Caco-2 (cell line): ENCODE data around the gene ZCCHC10. TPM values are rescaled to one million over a fixed set of nuclear protein-coding genes. Genes with fewer than 3 reads are reported as not detected.
"Not testable (repeated sequence)": the region's sequence is repeated elsewhere in the genome, so short reads cannot be mapped to it uniquely, and the experiment has no call there.

Experiments used
- BruUV-seq: library from RNA; stranded (reverse); fragments of 400-500 nt; replicated peaks from 2 replicates; lab custom pipeline; 2021; lab: Mats Ljungman, UMichigan
- CTCF ChIA-PET: fragments of 300-600 bp; sonication (Branson Sonifier 250); formaldehyde crosslinking; loops from one replicate; lab custom pipeline; 2022; ENCODE audit warnings: antibody characterized with exemption; lab: Charles Lee
- POLR2A ChIA-PET: fragments of 300-600 bp; sonication (Branson Sonifier 250); formaldehyde crosslinking; loops from one replicate; lab custom pipeline; 2022; ENCODE audit warnings: antibody characterized with exemption; lab: Charles Lee
- DNase-seq, 2 experiments: peaks; one replicate each; pipeline versions ENCODE4 v3.0.0 to v3.0.0-alpha.2; 2020 to 2022
- H3K27me3 ChIP-seq: replicated peaks from 2 replicates; pipeline ENCODE4 v1.6.0; 2011; ENCODE audit warnings: low read length; ENCODE audit not compliant: control insufficient read depth, insufficient read depth
- H3K36me3 ChIP-seq: 2 replicates; pipeline ENCODE4 v1.5.1; 2011; ENCODE audit warnings: low read length; ENCODE audit not compliant: control insufficient read depth, insufficient read depth
- H3K4me1 ChIP-seq: fragments of 250-450 bp; sonication (Bioruptor Pico); 2 replicates; pipeline ENCODE4 v1.5.1; 2020; ENCODE audit warnings: mild to moderate bottlenecking
- H3K4me3 ChIP-seq: 2 replicates; pipeline ENCODE4 v1.5.1; 2011; ENCODE audit warnings: low read depth, mild to moderate bottlenecking, control low read depth, low read length
- H3K9me3 ChIP-seq: fragments of 250-450 bp; sonication (Bioruptor Pico); 2 replicates; pipeline ENCODE4 v1.5.1; 2020; ENCODE audit warnings: mild to moderate bottlenecking, moderate library complexity
- H3K27ac Mint-ChIP-seq: one replicate; pipeline ENCODE4 v1.8.0; 2022; ENCODE audit warnings: mixed read lengths; ENCODE audit not compliant: unreplicated experiment
- H3K27me3 Mint-ChIP-seq: one replicate; pipeline ENCODE4 v1.8.0; 2022; ENCODE audit warnings: mixed read lengths; ENCODE audit not compliant: insufficient read depth, unreplicated experiment
- H3K36me3 Mint-ChIP-seq: one replicate; pipeline ENCODE4 v1.8.0; 2022; ENCODE audit warnings: mild to moderate bottlenecking, mixed read lengths; ENCODE audit not compliant: insufficient read depth, unreplicated experiment
- H3K4me1 Mint-ChIP-seq: one replicate; pipeline ENCODE4 v1.8.0; 2022; ENCODE audit warnings: low read depth, mixed read lengths; ENCODE audit not compliant: unreplicated experiment
- H3K4me3 Mint-ChIP-seq: one replicate; pipeline ENCODE4 v1.8.0; 2022; ENCODE audit warnings: mild to moderate bottlenecking, moderate library complexity, mixed read lengths; ENCODE audit not compliant: unreplicated experiment
- H3K9me3 Mint-ChIP-seq: one replicate; pipeline ENCODE4 v1.8.0; 2022; ENCODE audit warnings: mixed read lengths; ENCODE audit not compliant: unreplicated experiment
- intact Hi-C: fragments of 100-400 bp; cut with micrococcal nuclease; formaldehyde crosslinking; loops from one replicate; pipeline ENCODE4 v1.10.0; 2022; ENCODE audit not compliant: unreplicated experiment
- total RNA-seq: library from RNA; stranded (reverse); gene quantifications from 2 replicates; pipeline ENCODE4 v1.2.3, GENCODE V29; 2022
- TF ChIP-seq, protein P1 (sequence below), 2 experiments: fragments of 200-600 bp in 1 of 2; IDR thresholded peaks; 1 replicate in 1 of 2; 2 replicates in 1 of 2; pipeline versions ENCODE4 v1.5.1 to v1.8.0; 2011 to 2022; ENCODE audit warnings: antibody characterized with exemption in 1 of 2, control low read depth in 1 of 2, inconsistent platforms in 1 of 2, low read depth in 1 of 2, low read length in 1 of 2, mild to moderate bottlenecking in 1 of 2, moderate library complexity in 1 of 2; ENCODE audit not compliant: insufficient read depth in 1 of 2, severe bottlenecking in 1 of 2, unreplicated experiment in 1 of 2

The ZCCHC10 gene
- total RNA-seq, 1 experiment from 2014 or later: 32.9 TPM

- DNase-seq: no peak
- intact Hi-C loops: no loop called here
- H3K27me3 ChIP-seq: no peaks in the 10 kb centered on the region
- Mint-ChIP-seq H3K27ac (no peak overlapping the region), H3K27me3 (no peaks in the 10 kb centered on the region), H3K9me3 (no peaks in the 10 kb centered on the region), H3K4me3 (no peak overlapping the region), H3K4me1 (no peaks in the 10 kb centered on the region), H3K36me3 (no peaks in the 10 kb centered on the region)
- ChIA-PET POLR2A (no interaction called here), CTCF (no interaction called here)
- TF ChIP-seq, protein P1, sequence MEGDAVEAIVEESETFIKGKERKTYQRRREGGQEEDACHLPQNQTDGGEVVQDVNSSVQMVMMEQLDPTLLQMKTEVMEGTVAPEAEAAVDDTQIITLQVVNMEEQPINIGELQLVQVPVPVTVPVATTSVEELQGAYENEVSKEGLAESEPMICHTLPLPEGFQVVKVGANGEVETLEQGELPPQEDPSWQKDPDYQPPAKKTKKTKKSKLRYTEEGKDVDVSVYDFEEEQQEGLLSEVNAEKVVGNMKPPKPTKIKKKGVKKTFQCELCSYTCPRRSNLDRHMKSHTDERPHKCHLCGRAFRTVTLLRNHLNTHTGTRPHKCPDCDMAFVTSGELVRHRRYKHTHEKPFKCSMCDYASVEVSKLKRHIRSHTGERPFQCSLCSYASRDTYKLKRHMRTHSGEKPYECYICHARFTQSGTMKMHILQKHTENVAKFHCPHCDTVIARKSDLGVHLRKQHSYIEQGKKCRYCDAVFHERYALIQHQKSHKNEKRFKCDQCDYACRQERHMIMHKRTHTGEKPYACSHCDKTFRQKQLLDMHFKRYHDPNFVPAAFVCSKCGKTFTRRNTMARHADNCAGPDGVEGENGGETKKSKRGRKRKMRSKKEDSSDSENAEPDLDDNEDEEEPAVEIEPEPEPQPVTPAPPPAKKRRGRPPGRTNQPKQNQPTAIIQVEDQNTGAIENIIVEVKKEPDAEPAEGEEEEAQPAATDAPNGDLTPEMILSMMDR (IDR thresholded peaks at IDR 0.05; ENCODE audit: insufficient read depth in 1 of 2, low read depth in 1 of 2, low read length in 1 of 2, severe bottlenecking in 1 of 2, unreplicated experiment in 1 of 2): no peak
- no peak overlapping the region for H3K4me3 ChIP-seq
- 0 out of 2 replicates have a peak, but pooled peaks cover 3% of the 10 kb centered on the region for H3K4me1 ChIP-seq
- BruUV-seq: no TSS peak
- H3K36me3 ChIP-seq: no peaks in the 10 kb centered on the region
- H3K9me3 ChIP-seq: no peaks in the 10 kb centered on the region
These were observed 30.0 kb downstream of the ZCCHC10 start for GRCh38 chr5:132996307-132996706.

DNA sequence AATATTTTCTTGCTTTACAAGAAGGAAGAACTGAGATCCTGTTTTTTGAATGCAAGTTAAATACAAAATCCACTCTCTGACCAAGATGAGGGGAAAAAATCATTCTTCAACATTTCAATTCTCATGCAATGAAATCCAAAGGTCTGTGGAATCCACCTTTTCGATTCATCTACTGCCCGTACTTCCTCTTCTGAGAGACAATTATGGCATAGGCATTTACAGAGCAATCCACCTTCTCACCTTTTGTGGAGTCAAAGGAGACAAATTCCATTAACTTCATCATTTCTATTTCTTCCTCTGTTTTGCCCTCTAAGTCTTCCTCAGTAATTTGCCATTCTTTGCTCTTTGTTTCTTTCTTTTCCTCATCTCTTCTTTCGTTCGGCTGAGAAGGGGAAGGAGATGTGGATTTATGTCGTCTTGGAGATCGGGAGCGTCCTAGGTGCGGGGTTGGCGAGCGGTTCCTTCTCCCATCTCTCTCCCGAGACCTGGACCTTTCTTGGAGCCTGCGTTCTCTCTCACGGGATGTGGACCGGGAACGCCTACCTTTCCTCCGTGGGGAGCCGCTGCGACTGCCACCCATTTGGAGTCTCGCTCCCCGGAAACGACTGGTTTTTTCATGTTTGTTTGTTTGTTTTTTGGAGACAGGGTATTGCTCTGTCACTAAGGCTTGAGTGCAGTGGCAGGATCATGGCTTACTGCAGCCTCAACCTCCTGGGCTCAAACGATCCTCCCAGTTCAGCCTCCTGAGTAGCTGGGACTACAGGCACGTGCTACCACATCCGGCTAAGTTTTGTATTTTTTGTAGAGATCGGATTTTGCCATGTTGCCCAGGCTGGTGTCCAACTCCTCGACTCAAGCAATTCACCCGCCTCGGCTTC is 38.6 kb downstream of the ZCCHC10 start:
- no TSS peak for BruUV-seq

DNA sequence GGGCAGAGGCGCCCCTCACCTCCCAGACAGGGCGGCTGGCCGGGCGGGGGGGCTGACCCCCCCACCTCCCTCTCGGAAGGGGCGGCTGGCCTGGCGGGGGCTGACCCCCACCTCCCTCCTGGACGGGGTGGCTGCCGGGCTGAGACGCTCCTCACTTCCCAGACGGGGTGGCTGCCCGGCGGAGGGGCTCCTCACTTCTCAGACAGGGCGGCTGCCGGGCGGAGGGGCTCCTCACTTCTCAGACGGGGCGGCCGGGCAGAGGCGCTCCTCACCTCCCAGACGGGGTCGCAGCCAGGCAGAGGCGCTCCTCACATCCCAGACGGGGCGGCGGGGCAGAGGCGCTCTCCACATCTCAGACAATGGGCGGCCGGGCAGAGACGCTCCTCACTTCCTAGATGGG is 43.4 kb downstream of the ZCCHC10 start:
- CTCF ChIA-PET, intact Hi-C loops, H3K4me3 ChIP-seq, H3K27ac Mint-ChIP-seq, DNase-seq, H3K36me3 ChIP-seq, POLR2A ChIA-PET, H3K4me1 ChIP-seq, H3K36me3 Mint-ChIP-seq, H3K27me3 ChIP-seq, H3K27me3 Mint-ChIP-seq, H3K4me1 Mint-ChIP-seq, H3K4me3 Mint-ChIP-seq, BruUV-seq, H3K9me3 Mint-ChIP-seq, H3K9me3 ChIP-seq: not testable (repeated sequence)

More for the DNA sequence above, 38.6 kb downstream of the ZCCHC10 start:
- Histone ChIP-seq H3K36me3 (no peaks in the 10 kb centered on the region), H3K4me1 (no peaks in the 10 kb centered on the region), H3K9me3 (no peaks in the 10 kb centered on the region; the same call in 1 of the 2 replicates), H3K4me3 (no peak overlapping the region), H3K27me3 (no peaks in the 10 kb centered on the region)
- H3K27ac Mint-ChIP-seq: no peak overlapping the region
- H3K4me1 Mint-ChIP-seq: no peaks in the 10 kb centered on the region
- ChIA-PET CTCF (no interaction called here), POLR2A (no interaction called here)
- intact Hi-C loops: no loop called here
- H3K36me3 Mint-ChIP-seq: no peaks in the 10 kb centered on the region
- H3K27me3 Mint-ChIP-seq: no peaks in the 10 kb centered on the region
- TF ChIP-seq, protein P1 (IDR thresholded peaks at IDR 0.05; ENCODE audit: insufficient read depth in 1 of 2, low read depth in 1 of 2, low read length in 1 of 2, severe bottlenecking in 1 of 2, unreplicated experiment in 1 of 2): no peak
- H3K9me3 Mint-ChIP-seq: no peaks in the 10 kb centered on the region
- no peak overlapping the region for H3K4me3 Mint-ChIP-seq
- no peak for DNase-seq
